ENCODE data around the gene PRPF6. TPM values are rescaled to one million over a fixed set of nuclear protein-coding genes. Genes with fewer than 3 reads are reported as not detected.

Gene PRPF6
- polyA plus RNA-seq, 3 donors = 29.1 to 47.7 (median 34.5) TPM

DNA sequence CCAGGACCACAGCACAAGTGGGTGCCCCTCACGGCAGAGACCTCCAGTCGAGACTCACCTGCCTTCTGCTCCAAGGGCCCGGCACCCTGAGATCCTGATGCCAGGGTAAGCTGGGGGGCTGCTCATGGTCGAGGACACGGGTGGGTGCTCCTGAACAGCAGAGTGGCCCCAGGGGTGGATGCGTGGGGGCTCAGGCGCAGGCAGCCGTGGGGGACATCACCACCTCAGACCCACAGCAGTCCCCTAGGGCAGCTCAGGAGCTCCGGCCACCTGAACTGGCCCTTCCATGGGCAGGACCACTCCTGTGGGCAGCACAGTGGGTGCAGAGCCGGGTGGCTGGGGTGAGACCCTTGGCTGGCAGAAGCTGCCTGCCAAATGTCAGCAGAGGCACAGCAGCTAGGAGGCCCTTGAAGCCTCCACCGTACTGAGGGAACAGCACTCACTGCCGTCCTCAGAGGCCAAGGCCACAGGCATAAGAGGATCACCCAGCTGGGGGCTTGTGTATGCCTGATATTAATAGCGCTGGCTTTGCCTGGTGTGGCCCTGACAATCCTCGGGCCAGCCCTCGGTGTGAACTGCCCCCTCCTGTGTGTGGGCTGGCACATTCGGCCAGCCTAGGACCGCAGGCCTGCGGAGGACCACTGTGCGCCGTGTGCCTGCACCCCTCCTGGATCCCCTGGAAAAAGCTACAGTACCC, 30.1 kb upstream of the PRPF6 start:
- Mint-ChIP-seq H3K36me3 (peaks cover 7 to 17% of the 10 kb centered on the region in 2 donors), H3K4me3 (no peak overlapping the region), H3K9me3 (no peaks in the 10 kb centered on the region), H3K27me3 (ENCODE audit: low read depth in 3 of 3) (peaks cover 2% of the 10 kb centered on the region in 3 donors), H3K27ac (no peak overlapping the region), H3K4me1 (peaks cover 55% of the 10 kb centered on the region)
- Histone ChIP-seq H4K20me1 (ENCODE audit: insufficient read depth, low read length) (peaks cover 99% of the 10 kb centered on the region), H3K4me2 (replicated peaks; ENCODE audit: extremely low read depth, low read length, poor library complexity, severe bottlenecking) (no peak overlapping the region), H3K4me3 (replicated peaks in 1 of 3; ENCODE audit: low read depth in 2 of 3, low read length in 3 of 3) (no peak overlapping the region), H3K9ac (ENCODE audit: insufficient read depth, low read length, poor library complexity, severe bottlenecking) (no peak overlapping the region), H3K27ac (ENCODE audit: low read depth in 1 of 2, low read length in 2 of 2) (no peak overlapping the region), H3K9me3 (replicated peaks in 1 of 2; ENCODE audit: control insufficient read depth in 1 of 2, insufficient read depth in 1 of 2, low read length in 2 of 2) (no peaks in the 10 kb centered on the region), H3K79me2 (ENCODE audit: insufficient read depth, low read length) (peaks cover 95% of the 10 kb centered on the region), H2AFZ (ENCODE audit: insufficient read depth, low read depth, low read length, poor library complexity, severe bottlenecking) (no peak overlapping the region), H3K27me3 (ENCODE audit: control insufficient read depth in 2 of 2, insufficient read depth in 2 of 2, low read length in 2 of 2) (no peaks in the 10 kb centered on the region), H3K4me1 (ENCODE audit: control insufficient read depth in 1 of 2, insufficient read depth in 2 of 2, low read length in 2 of 2) (peaks cover 43 to 55% of the 10 kb centered on the region in 2 donors), H3K36me3 (replicated peaks in 1 of 2; ENCODE audit: control insufficient read depth in 1 of 2, insufficient read depth in 2 of 2, low read length in 2 of 2) (peaks cover 6 to 7% of the 10 kb centered on the region in 2 donors)
- DNase-seq = no peak
- WGBS (ENCODE audit: insufficient coverage) = 94% methylated on average over 19 of the region's 20 CpGs
- TF ChIP-seq CTCF (IDR thresholded peaks at IDR 0.05) = no peak
- intact Hi-C loops (cut with micrococcal nuclease) = no loop called here

DNA sequence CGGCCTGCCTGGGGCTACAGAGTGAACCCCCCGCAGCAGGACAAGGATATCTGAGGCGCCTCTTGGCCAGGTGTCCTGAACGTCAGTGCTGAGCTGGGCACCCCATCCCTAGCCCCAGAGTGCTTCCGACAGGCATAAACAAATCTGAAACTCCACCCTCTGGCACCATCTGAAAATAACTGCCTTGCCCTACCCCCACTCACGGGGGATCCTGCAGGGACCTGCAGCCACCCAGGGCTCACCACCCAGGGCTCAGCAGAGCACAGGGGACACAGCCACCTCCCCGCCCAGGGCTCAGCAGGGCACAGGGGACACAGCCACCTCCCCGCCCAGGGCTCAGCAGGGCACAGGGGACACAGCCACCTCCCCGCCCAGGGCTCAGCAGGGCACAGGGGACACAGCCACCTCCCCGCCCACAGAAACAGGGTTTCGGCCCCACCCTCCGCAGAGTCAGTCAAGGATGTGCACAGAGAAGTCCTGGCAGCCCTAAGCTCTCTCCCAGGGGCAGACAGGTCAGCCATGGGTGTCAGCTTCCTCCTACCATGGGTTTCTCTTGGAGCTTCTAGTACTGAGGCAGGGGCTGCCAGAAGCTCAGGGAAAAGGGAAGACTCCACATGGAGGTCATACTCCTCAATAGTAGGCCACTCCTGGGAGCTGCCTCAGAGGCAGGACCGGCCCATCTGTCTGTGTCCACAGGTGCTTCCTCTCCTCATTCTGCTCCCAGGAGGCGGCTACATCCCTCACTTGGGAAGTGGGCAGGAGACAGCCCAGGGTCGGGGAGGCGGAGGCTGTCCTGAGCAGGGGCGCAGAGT, 29.3 kb upstream of the PRPF6 start:
- no peak overlapping the region for H3K4me3 ChIP-seq (replicated peaks in 1 of 3; ENCODE audit: low read depth in 2 of 3, low read length in 3 of 3)
- Mint-ChIP-seq H3K27ac (no peak overlapping the region), H3K9me3 (no peaks in the 10 kb centered on the region), H3K27me3 (ENCODE audit: low read depth in 3 of 3) (peaks cover 2% of the 10 kb centered on the region in 3 donors), H3K4me1 (peaks cover 56% of the 10 kb centered on the region), H3K36me3 (peaks cover 6 to 16% of the 10 kb centered on the region in 2 donors), H3K4me3 (no peak overlapping the region)
- H3K79me2 ChIP-seq (ENCODE audit: insufficient read depth, low read length) = peaks cover 92% of the 10 kb centered on the region
- H3K9me3 ChIP-seq (replicated peaks in 1 of 2; ENCODE audit: control insufficient read depth in 1 of 2, insufficient read depth in 1 of 2, low read length in 2 of 2) = no peaks in the 10 kb centered on the region
- TF ChIP-seq CTCF (IDR thresholded peaks at IDR 0.05) = no peak
- H2AFZ ChIP-seq (ENCODE audit: insufficient read depth, low read depth, low read length, poor library complexity, severe bottlenecking) = no peak overlapping the region
- H3K27ac ChIP-seq (ENCODE audit: low read depth in 1 of 2, low read length in 2 of 2) = no peak overlapping the region
- H4K20me1 ChIP-seq (ENCODE audit: insufficient read depth, low read length) = peaks cover 94% of the 10 kb centered on the region
- peaks cover 0 to 2% of the 10 kb centered on the region in 2 donors for H3K36me3 ChIP-seq (replicated peaks in 1 of 2; ENCODE audit: control insufficient read depth in 1 of 2, insufficient read depth in 2 of 2, low read length in 2 of 2)
- 91% methylated on average over 12 of the region's 17 CpGs for WGBS (ENCODE audit: insufficient coverage)
- DNase-seq = no peak
- no peak overlapping the region for H3K4me2 ChIP-seq (replicated peaks; ENCODE audit: extremely low read depth, low read length, poor library complexity, severe bottlenecking)
- no peak overlapping the region for H3K9ac ChIP-seq (ENCODE audit: insufficient read depth, low read length, poor library complexity, severe bottlenecking)
- peaks cover 45 to 59% of the 10 kb centered on the region in 2 donors for H3K4me1 ChIP-seq (ENCODE audit: control insufficient read depth in 1 of 2, insufficient read depth in 2 of 2, low read length in 2 of 2)
- no peaks in the 10 kb centered on the region for H3K27me3 ChIP-seq (ENCODE audit: control insufficient read depth in 2 of 2, insufficient read depth in 2 of 2, low read length in 2 of 2)
- intact Hi-C loops (cut with micrococcal nuclease) = no loop called here

All from CD14-positive monocyte (primary cell).